Measurements from ENCODE around the gene CENATAC. TPM values are rescaled to one million over a fixed set of nuclear protein-coding genes. Genes with fewer than 3 reads are reported as not detected.

CENATAC gene
- total and polyA plus RNA-seq, 4 donors: 6.0 to 33.6 (median 13.2) TPM

DNA sequence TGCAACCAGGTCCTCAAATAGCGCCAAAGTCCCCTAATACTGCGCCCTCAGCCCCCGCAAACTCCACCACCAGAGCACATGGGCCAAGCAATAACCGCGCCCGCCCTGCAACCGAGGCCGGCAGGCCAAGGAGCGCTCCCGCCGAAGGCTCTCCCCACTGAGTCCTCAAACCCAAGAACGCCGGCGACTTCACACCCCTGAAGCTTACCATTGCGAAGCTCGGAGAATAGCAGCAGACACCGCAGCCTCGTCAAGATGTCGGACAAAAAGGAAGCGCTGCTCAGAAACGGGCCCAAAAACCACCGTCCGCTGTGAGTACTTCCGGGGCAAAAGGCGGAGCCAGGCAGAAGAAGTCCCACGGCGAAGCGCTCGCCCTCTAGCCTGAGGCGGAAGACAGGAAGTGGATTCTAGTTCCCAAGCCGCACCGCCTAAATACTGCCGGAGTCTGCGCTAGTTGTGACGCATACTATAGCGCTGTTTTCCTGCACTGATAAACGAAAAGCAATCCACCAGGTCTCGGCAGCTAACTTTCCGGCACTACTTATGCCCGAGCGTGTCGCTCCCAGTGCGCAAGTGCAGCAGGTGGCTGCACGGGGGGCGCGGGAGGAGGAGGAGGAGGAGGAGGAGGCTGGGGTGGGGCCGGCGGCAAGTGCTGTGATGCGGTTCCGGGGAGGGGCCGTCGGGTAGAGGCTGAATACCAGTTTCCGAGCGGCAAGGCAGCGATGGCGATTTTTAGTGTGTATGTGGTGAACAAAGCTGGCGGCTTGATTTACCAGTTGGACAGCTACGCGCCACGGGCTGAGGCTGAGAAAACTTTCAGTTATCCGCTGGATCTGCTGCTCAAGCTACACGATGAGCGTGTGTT is 20.4 kb downstream of the CENATAC start, which contains the start of the genes RPS25 and TRAPPC4:
Gene RPS25, minus strand, starts transcription at position 270 of the 865 bp plus-strand sequence. Its CDS starts 59 bp downstream, at position 211.
Gene TRAPPC4, plus strand, starts transcription at position 693 of the 865 bp plus-strand sequence. Its CDS starts 30 bp downstream, at position 723.
- Histone ChIP-seq H3K36me3 (ENCODE audit: control insufficient read depth in 4 of 4, insufficient read depth in 3 of 4, low read depth in 1 of 4, low read length in 3 of 4) (peaks cover 4 to 29% (median 22%) of the 10 kb centered on the region in 4 donors), H3K4me3 (ENCODE audit: low read depth in 1 of 3, low read length in 3 of 3) (peak within 1 kb of the TSS; percentile 73 to 98 (median 92)), H3K9me3 (ENCODE audit: control insufficient read depth in 4 of 4, low read length in 3 of 4) (no peaks in the 10 kb centered on the region), H3K9ac (ENCODE audit: low read depth in 1 of 2, low read length in 2 of 2) (peak within 1 kb of the TSS; percentile 98 to 100), H3K27ac (ENCODE audit: low read depth in 1 of 2, low read length in 2 of 2) (peak within 1 kb of the TSS; percentile 98 to 99), H3K27me3 (ENCODE audit: control insufficient read depth in 4 of 4, insufficient read depth in 4 of 4, low read length in 3 of 4) (no peaks in the 10 kb centered on the region), H3K4me1 (ENCODE audit: control insufficient read depth in 4 of 4, insufficient read depth in 4 of 4, low read length in 3 of 4) (peaks cover 10 to 48% (median 38%) of the 10 kb centered on the region in 4 donors)
- peak; percentile 92 for DNase-seq (ENCODE audit: low spot score)
- under 1% methylated on average over 63 of the region's 63 CpGs for WGBS
- TF ChIP-seq FOXA1 (IDR thresholded peaks at IDR 0.05) (no peak), HNF4A (conservative IDR thresholded peaks at IDR 0.05) (peak in 1 of 2 donors; percentile 40), GABPA (IDR thresholded peaks at IDR 0.05 in 1 of 2, conservative IDR thresholded peaks at IDR 0.05 in 1 of 2) (peak; percentile 94 to 99), EGR1 (IDR thresholded peaks at IDR 0.05; ENCODE audit: low read depth in 2 of 2) (peak; percentile 47 to 69), RAD21 (IDR thresholded peaks at IDR 0.05) (peak; percentile 44 to 48), TAF1 (conservative IDR thresholded peaks at IDR 0.05) (peak; percentile 60), FOXA2 (IDR thresholded peaks at IDR 0.05) (peak; percentile 16), NR2F2 (IDR thresholded peaks at IDR 0.05) (peak; percentile 56), YY1 (IDR thresholded peaks at IDR 0.05) (peak; percentile 95), JUND (IDR thresholded peaks at IDR 0.05) (no peak), SP1 (IDR thresholded peaks at IDR 0.05) (peak; percentile 73), HNF4G (IDR thresholded peaks at IDR 0.05) (no peak), RXRA (IDR thresholded peaks at IDR 0.05) (peak; percentile 24 to 53)
- TF ChIP-seq, protein P1, sequence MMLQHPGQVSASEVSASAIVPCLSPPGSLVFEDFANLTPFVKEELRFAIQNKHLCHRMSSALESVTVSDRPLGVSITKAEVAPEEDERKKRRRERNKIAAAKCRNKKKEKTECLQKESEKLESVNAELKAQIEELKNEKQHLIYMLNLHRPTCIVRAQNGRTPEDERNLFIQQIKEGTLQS (IDR thresholded peaks at IDR 0.05): no peak
- TF ChIP-seq, protein P2, sequence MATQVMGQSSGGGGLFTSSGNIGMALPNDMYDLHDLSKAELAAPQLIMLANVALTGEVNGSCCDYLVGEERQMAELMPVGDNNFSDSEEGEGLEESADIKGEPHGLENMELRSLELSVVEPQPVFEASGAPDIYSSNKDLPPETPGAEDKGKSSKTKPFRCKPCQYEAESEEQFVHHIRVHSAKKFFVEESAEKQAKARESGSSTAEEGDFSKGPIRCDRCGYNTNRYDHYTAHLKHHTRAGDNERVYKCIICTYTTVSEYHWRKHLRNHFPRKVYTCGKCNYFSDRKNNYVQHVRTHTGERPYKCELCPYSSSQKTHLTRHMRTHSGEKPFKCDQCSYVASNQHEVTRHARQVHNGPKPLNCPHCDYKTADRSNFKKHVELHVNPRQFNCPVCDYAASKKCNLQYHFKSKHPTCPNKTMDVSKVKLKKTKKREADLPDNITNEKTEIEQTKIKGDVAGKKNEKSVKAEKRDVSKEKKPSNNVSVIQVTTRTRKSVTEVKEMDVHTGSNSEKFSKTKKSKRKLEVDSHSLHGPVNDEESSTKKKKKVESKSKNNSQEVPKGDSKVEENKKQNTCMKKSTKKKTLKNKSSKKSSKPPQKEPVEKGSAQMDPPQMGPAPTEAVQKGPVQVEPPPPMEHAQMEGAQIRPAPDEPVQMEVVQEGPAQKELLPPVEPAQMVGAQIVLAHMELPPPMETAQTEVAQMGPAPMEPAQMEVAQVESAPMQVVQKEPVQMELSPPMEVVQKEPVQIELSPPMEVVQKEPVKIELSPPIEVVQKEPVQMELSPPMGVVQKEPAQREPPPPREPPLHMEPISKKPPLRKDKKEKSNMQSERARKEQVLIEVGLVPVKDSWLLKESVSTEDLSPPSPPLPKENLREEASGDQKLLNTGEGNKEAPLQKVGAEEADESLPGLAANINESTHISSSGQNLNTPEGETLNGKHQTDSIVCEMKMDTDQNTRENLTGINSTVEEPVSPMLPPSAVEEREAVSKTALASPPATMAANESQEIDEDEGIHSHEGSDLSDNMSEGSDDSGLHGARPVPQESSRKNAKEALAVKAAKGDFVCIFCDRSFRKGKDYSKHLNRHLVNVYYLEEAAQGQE (IDR thresholded peaks at IDR 0.05): peak; percentile 70
- TF ChIP-seq, protein P3, sequence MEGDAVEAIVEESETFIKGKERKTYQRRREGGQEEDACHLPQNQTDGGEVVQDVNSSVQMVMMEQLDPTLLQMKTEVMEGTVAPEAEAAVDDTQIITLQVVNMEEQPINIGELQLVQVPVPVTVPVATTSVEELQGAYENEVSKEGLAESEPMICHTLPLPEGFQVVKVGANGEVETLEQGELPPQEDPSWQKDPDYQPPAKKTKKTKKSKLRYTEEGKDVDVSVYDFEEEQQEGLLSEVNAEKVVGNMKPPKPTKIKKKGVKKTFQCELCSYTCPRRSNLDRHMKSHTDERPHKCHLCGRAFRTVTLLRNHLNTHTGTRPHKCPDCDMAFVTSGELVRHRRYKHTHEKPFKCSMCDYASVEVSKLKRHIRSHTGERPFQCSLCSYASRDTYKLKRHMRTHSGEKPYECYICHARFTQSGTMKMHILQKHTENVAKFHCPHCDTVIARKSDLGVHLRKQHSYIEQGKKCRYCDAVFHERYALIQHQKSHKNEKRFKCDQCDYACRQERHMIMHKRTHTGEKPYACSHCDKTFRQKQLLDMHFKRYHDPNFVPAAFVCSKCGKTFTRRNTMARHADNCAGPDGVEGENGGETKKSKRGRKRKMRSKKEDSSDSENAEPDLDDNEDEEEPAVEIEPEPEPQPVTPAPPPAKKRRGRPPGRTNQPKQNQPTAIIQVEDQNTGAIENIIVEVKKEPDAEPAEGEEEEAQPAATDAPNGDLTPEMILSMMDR (IDR thresholded peaks at IDR 0.05; ENCODE audit: low read depth, low read length, missing input control): no peak
- TF ChIP-seq, protein P4, sequence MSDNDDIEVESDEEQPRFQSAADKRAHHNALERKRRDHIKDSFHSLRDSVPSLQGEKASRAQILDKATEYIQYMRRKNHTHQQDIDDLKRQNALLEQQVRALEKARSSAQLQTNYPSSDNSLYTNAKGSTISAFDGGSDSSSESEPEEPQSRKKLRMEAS (IDR thresholded peaks at IDR 0.05): peak; percentile 91
- TF ChIP-seq, protein P5, sequence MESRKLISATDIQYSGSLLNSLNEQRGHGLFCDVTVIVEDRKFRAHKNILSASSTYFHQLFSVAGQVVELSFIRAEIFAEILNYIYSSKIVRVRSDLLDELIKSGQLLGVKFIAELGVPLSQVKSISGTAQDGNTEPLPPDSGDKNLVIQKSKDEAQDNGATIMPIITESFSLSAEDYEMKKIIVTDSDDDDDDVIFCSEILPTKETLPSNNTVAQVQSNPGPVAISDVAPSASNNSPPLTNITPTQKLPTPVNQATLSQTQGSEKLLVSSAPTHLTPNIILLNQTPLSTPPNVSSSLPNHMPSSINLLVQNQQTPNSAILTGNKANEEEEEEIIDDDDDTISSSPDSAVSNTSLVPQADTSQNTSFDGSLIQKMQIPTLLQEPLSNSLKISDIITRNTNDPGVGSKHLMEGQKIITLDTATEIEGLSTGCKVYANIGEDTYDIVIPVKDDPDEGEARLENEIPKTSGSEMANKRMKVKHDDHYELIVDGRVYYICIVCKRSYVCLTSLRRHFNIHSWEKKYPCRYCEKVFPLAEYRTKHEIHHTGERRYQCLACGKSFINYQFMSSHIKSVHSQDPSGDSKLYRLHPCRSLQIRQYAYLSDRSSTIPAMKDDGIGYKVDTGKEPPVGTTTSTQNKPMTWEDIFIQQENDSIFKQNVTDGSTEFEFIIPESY (IDR thresholded peaks at IDR 0.05): peak; percentile 52

All from liver (tissue), 9 donors.